HG03108 (cell line): ENCODE results near the gene RAPH1.

Experiments used
- ATAC-seq: cut with Tn5 transposase; IDR thresholded peaks from one replicate; pipeline ENCODE4 v1.9.1; 2021; ENCODE audit warnings: moderate library complexity; ENCODE audit not compliant: unreplicated experiment

The RAPH1 gene

DNA sequence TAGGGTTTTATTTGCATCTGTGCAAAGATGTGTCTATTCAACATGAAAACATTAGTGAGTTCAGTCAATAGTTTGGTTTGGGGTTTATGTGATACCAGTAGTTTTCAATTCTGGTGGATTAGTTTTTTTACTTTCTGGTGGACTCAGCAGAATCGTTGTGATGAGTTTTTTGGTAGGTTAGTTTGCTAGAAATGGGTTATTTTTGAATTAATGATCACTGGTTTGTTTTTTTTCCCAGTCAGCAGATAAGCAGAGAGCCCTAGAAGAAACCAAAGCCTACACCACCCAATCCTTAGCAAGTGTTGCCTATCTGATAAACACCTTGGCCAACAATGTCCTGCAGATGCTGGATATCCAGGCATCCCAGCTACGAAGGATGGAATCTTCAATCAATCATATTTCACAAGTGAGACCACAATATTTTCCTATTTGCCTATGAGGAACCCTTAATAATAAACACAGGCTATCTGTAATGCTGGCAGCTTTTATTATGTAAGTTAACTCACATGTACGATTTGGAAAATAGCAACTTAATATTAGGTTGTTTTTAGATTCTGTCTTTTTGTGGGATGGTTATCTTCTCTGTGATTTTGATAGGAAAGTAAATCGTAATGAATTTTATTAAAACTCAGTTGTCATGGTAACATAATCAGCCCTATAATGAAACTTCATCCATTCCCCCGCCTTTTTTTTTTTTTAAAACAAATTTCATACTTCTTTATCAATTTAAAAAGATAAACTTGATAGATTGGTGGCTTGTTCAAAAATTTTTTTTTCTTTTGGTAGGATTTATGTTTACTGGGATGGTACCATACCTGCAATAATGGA is 168.2 kb downstream of the RAPH1 start:
- ATAC-seq, result no peak

GRCh38 chr2:203361922-203362321 is 173.2 kb downstream of the RAPH1 start:
- no peak for ATAC-seq

DNA sequence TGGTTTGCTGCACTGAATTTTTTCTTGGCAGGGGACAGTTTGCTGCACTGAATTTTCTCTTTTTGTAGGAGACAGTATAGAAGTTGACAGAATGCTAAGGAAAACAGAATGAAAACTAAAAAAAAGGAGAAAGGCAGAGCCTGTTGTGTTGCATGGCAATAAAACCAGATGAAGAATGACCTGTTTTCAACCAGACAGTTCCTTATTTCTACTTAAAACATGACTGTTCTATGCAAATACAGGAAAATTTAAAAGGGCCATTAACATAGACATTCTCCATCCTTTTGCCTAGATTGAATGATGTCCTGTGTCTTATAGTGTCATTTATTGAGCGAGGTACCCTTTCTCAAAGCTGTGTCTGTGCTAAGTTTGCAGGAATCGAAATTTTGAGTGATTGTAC is 173.6 kb downstream of the RAPH1 start:
- no peak for ATAC-seq

DNA sequence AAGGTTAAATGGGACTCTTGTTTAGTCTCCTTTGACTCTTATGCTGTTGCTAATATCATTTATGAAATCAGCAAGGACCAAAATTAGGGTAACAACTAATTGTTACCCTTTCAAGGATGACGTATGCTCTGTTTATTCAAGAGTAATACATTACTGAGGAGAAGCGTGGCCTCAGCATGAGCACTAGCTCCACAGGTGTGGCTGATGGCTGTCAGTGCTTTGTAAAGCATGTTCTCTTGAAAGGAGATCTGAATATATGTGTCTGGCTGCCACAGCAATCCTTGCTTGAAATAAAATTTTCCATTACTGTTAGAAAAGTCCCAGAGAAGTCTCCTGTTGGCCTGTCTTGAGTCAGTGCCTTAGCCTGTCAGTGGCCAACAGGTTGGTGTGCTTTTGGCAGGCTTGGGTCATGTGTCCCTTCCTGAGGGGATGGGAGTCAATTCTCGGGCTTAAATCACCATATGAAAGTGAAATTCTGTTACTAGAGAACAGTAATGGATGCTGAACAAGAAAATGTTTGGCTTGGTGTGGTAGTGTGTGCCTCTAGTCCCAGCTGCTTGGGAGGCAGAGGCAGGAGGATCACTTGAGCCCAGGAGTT is 174.2 kb downstream of the RAPH1 start:
- ATAC-seq, result no peak

GRCh38 chr2:203359450-203359849 is 175.7 kb downstream of the RAPH1 start:
- ATAC-seq, result no peak

GRCh38 chr2:203354966-203355365 is 180.1 kb downstream of the RAPH1 start:
- no peak for ATAC-seq

GRCh38 chr2:203352604-203353255 is 182.4 kb downstream of the RAPH1 start:
- no peak for ATAC-seq

DNA sequence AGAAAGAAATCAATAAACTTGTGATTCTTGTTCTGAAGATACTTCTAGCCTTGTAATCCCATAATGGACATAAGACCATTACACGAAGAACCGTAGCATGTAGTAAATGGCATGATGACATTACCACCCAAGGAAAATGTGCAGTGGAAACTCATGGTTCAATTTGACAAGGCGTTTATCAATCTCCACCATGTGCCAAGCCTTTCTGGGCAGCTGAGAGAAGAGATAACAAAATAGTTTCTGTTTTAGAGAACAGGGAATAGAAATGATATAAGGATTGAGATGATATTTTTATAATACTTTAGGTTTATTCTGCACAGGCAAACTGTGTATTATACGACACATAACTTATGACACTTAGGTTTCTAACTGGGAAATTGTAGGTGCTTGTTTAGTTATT is 187.7 kb downstream of the RAPH1 start:
- no peak for ATAC-seq

DNA sequence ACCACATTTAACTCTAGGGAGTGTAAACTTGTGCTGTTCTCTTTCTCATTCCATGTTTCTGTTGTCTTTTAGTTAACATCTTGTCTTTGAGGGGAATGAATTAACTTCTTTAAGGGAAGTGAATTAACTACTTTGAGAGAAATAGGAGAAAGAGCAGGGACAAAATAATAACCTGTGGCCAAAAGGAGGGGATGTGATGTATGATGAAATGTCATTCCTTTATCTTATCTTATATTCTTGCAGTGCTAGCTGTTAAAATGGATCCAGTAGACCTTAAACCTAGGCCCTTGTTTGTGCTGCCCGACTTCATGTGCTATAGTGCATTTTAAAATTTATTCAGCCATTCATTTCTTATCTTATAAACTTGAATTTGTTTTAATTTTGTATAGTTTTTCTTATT is 188.5 kb downstream of the RAPH1 start:
- no peak for ATAC-seq

- no peak for ATAC-seq
Measured at GRCh38 chr2:203344667-203345066, 190.4 kb downstream of the RAPH1 start.
